Activated CD8-positive, alpha-beta T cell treated with anti-CD3 and anti-CD28 coated beads for 36 hours (primary cell): ENCODE data around the gene IL13. TPM values are rescaled to one million over a fixed set of nuclear protein-coding genes. Genes with fewer than 3 reads are reported as not detected.
A peak's percentile ranks its signal among the peaks of the same experiment; 100 is the strongest.

Experiments
- ATAC-seq: fragments of 200-7000 bp; cut with Tn5 transposase; one replicate; pipeline ENCODE4 v1.10.0; 2021; ENCODE audit warnings: mild to moderate bottlenecking, moderate library complexity
- CTCF ChIA-PET: fragments of 350-600 bp; sonication (Branson Sonifier 250); formaldehyde crosslinking; loops from one replicate; lab custom pipeline; 2021; ENCODE audit warnings: antibody characterized with exemption; lab: Charles Lee
- POLR2A ChIA-PET: fragments of 350-600 bp; sonication (Branson Sonifier 250); formaldehyde crosslinking; loops from one replicate; lab custom pipeline; 2021; ENCODE audit warnings: antibody characterized with exemption; lab: Charles Lee
- DNase-seq: peaks from one replicate; pipeline ENCODE4 v3.0.0-alpha.2; 2020
- H3K27ac Mint-ChIP-seq: one replicate; pipeline ENCODE4 v1.8.0; 2021; ENCODE audit warnings: mild to moderate bottlenecking, mixed read lengths
- H3K27me3 Mint-ChIP-seq: one replicate; pipeline ENCODE4 v1.8.0; 2021; ENCODE audit warnings: mixed read lengths
- H3K36me3 Mint-ChIP-seq: one replicate; pipeline ENCODE4 v1.8.0; 2021; ENCODE audit warnings: low read depth, mixed read lengths
- H3K4me1 Mint-ChIP-seq: one replicate; pipeline ENCODE4 v1.8.0; 2021; ENCODE audit warnings: low read depth, mixed read lengths
- H3K4me3 Mint-ChIP-seq: one replicate; pipeline ENCODE4 v1.8.0; 2021; ENCODE audit warnings: mild to moderate bottlenecking, moderate library complexity, mixed read lengths
- H3K9me3 Mint-ChIP-seq: one replicate; pipeline ENCODE4 v1.8.0; 2021; ENCODE audit warnings: mixed read lengths
- CTCF ChIP-seq: fragments of 200-600 bp; IDR thresholded peaks from one replicate; pipeline ENCODE4 v1.8.0; 2022; ENCODE audit warnings: antibody characterized with exemption, mild to moderate bottlenecking
- intact Hi-C: fragments of 100-400 bp; cut with micrococcal nuclease; formaldehyde crosslinking; loops from one replicate; pipeline ENCODE4 v1.10.0; 2022
- total RNA-seq, 2 experiments: library from RNA; stranded (reverse); gene quantifications; one replicate each; pipeline ENCODE4 v1.2.3, GENCODE V29; 2021

IL13 gene
- total RNA-seq, 2 experiments from 2014 or later: 4.8 to 6.5 TPM

- Mint-ChIP-seq H3K4me3 (no peak overlapping the region), H3K27ac (peak overlapping the region; percentile 93), H3K9me3 (no peaks in the 10 kb centered on the region), H3K4me1 (peaks cover 64% of the 10 kb centered on the region), H3K27me3 (no peaks in the 10 kb centered on the region), H3K36me3 (peaks cover 58% of the 10 kb centered on the region)
- DNase-seq (peak; percentile 68), ATAC-seq (peak; percentile 50)
- ChIA-PET POLR2A (interaction anchor here (0.6 to 10.6 kb wide), 7 partner anchors 18 to 1429 kb away, joined by 3 to 102 read pairs (median 4); partner anchors contain the start of gene IL13), CTCF (interaction anchor here (0.8 to 6.4 kb wide), 14 partner anchors 16 to 215 kb away, joined by 3 to 41 read pairs (median 4); partner anchors contain the start of genes IL13 and SHROOM1)
- no peak for TF ChIP-seq CTCF
- intact Hi-C loops: loop anchor here (5.0 kb wide), 1 partner anchor 45 kb away; no protein-coding TSS in a partner anchor
Observed at GRCh38 chr5:132641841-132642240, 16.1 kb upstream of the IL13 start.

GRCh38 chr5:132644177-132644576 lies 13.8 kb upstream of the IL13 start:
- ChIA-PET POLR2A (interaction anchor here (10.6 kb wide), 1 partner anchor 16 kb away, joined by 102 read pairs; the partner anchor contains the start of gene IL13), CTCF (interaction anchor here (0.9 to 6.4 kb wide), 2 partner anchors 13 to 117 kb away, joined by 3 to 41 read pairs; partner anchors contain the start of gene IL13)
- intact Hi-C loops: loop anchor here (5.0 kb wide), 1 partner anchor 43 kb away; no protein-coding TSS in a partner anchor
- no peak for DNase-seq
- Mint-ChIP-seq H3K27me3 (peaks cover 3% of the 10 kb centered on the region), H3K36me3 (peaks cover 56% of the 10 kb centered on the region), H3K4me3 (no peak overlapping the region), H3K27ac (peak overlapping the region; percentile 18), H3K9me3 (peaks cover 17% of the 10 kb centered on the region), H3K4me1 (peaks cover 45% of the 10 kb centered on the region)
- no peak for ATAC-seq
- TF ChIP-seq CTCF: no peak

- TF ChIP-seq CTCF: no peak
- peaks cover 29% of the 10 kb centered on the region for H3K4me1 Mint-ChIP-seq
- no peak overlapping the region for H3K4me3 Mint-ChIP-seq
- peaks cover 21% of the 10 kb centered on the region for H3K9me3 Mint-ChIP-seq
- ChIA-PET CTCF (interaction anchor here (1.6 kb wide), 1 partner anchor 13 kb away, joined by 5 read pairs; no protein-coding TSS in a partner anchor), POLR2A (interaction anchor here (1.2 to 10.6 kb wide), 2 partner anchors 13 to 14 kb away, joined by 3 to 102 read pairs; partner anchors contain the start of gene IL13)
- ATAC-seq: no peak
- no peak overlapping the region for H3K27ac Mint-ChIP-seq
- no peak for DNase-seq
- intact Hi-C loops: no loop called here
- H3K36me3 Mint-ChIP-seq: peaks cover 43% of the 10 kb centered on the region
- H3K27me3 Mint-ChIP-seq: peaks cover 6% of the 10 kb centered on the region
Observed at GRCh38 chr5:132646583-132647266, 11.2 kb upstream of the IL13 start.

GRCh38 chr5:132647473-132647872 lies 10.5 kb upstream of the IL13 start:
- ChIA-PET CTCF (interaction anchor here (1.2 to 1.6 kb wide), 2 partner anchors 9 to 12 kb away, joined by 4 to 5 read pairs; no protein-coding TSS in a partner anchor), POLR2A (interaction anchor here (1.2 to 10.6 kb wide), 3 partner anchors 8 to 15 kb away, joined by 3 to 102 read pairs (median 3); partner anchors contain the start of gene IL13)
- H3K4me3 Mint-ChIP-seq: no peak overlapping the region
- ATAC-seq (no peak), DNase-seq (no peak)
- TF ChIP-seq CTCF: no peak
- intact Hi-C loops: no loop called here
- H3K4me1 Mint-ChIP-seq: peaks cover 21% of the 10 kb centered on the region
- H3K36me3 Mint-ChIP-seq: peaks cover 35% of the 10 kb centered on the region
- peaks cover 23% of the 10 kb centered on the region for H3K9me3 Mint-ChIP-seq
- H3K27ac Mint-ChIP-seq: no peak overlapping the region
- H3K27me3 Mint-ChIP-seq: peaks cover 10% of the 10 kb centered on the region
